Smooth muscle cell (in vitro differentiated cells): ENCODE measurements around the gene HS1BP3. TPM values are rescaled to one million over a fixed set of nuclear protein-coding genes. Genes with fewer than 3 reads are reported as not detected.

Source experiments
- DNase-seq: peaks from one replicate; lab custom pipeline; 2025; ENCODE audit not compliant: unreplicated experiment; lab: John Stamatoyannopoulos, UW
- H2AFZ ChIP-seq: fragments of 200-600 bp; sonication (generic); 2 replicates; pipeline ENCODE4 v1.6.0; 2016; ENCODE audit warnings: antibody characterized with exemption, low read depth, mild to moderate bottlenecking
- H3F3A ChIP-seq: fragments of 200-600 bp; sonication (generic); 2 replicates; pipeline ENCODE4 v1.6.0; 2017; ENCODE audit warnings: antibody characterized with exemption, low read depth
- H3K27ac ChIP-seq: fragments of 200-600 bp; sonication (generic); 2 replicates; pipeline ENCODE4 v1.5.1; 2016; ENCODE audit warnings: low read depth, mild to moderate bottlenecking
- H3K27me3 ChIP-seq: fragments of 200-600 bp; sonication (generic); 2 replicates; pipeline ENCODE4 v1.6.1; 2016; ENCODE audit warnings: low read depth, mild to moderate bottlenecking
- H3K36me3 ChIP-seq: fragments of 200-600 bp; sonication (generic); 2 replicates; pipeline ENCODE4 v1.5.1; 2016; ENCODE audit warnings: low read depth
- H3K4me1 ChIP-seq: fragments of 200-600 bp; sonication (generic); 2 replicates; pipeline ENCODE4 v1.5.1; 2016; ENCODE audit warnings: low read depth
- H3K4me2 ChIP-seq: fragments of 200-600 bp; sonication (generic); 2 replicates; pipeline ENCODE4 v1.6.0; 2016; ENCODE audit warnings: mild to moderate bottlenecking
- H3K4me3 ChIP-seq: fragments of 200-600 bp; sonication (generic); 2 replicates; pipeline ENCODE4 v1.5.1; 2016; ENCODE audit warnings: mild to moderate bottlenecking
- H3K79me2 ChIP-seq: fragments of 200-600 bp; sonication (generic); 2 replicates; pipeline ENCODE4 v1.6.0; 2016; ENCODE audit warnings: low read depth, mild to moderate bottlenecking
- H3K9ac ChIP-seq: fragments of 200-600 bp; sonication (generic); 2 replicates; pipeline ENCODE4 v1.6.0; 2016; ENCODE audit warnings: low read depth
- H3K9me3 ChIP-seq: fragments of 200-600 bp; sonication (generic); replicated peaks from 2 replicates; pipeline ENCODE4 v1.5.1; 2016; ENCODE audit warnings: low read depth
- H4K20me1 ChIP-seq: fragments of 200-600 bp; sonication (generic); 2 replicates; pipeline ENCODE4 v1.6.0; 2016; ENCODE audit warnings: low read depth
- WGBS: methylation state at CpG from one replicate; pipeline ENCODE4 v1.1.7; 2016; ENCODE audit warnings: low lambda C conversion rate; 5-methylcytosine and 5-hydroxymethylcytosine counted together
- polyA plus RNA-seq: library from polyadenylated mRNA; unstranded; fragments of >200 nt; fragmentation: Nextera tagmentation; extraction: Ambion mirVana; gene quantifications from 2 replicates; pipeline ENCODE4 v1.2.1, GENCODE V29; 2016
- total RNA-seq: library from RNA; depleted of rRNA; stranded (reverse); fragments of >200 nt; gene quantifications from 2 replicates; pipeline ENCODE4 v1.2.3, GENCODE V29; 2014
- TF ChIP-seq, protein P1 (sequence below): fragments of 200-600 bp; sonication (generic); IDR thresholded peaks from 2 replicates; pipeline ENCODE4 v1.5.1; 2017; ENCODE audit warnings: borderline replicate concordance, mild to moderate bottlenecking, antibody characterized with exemption; ENCODE audit not compliant: insufficient read depth, poor library complexity, severe bottlenecking

HS1BP3 gene
- total and polyA plus RNA-seq, 2 experiments from 2014 or later: 9.3 to 20.4 TPM

GRCh38 chr2:20626698-20627513 lies 24.0 kb downstream of the HS1BP3 start:
- TF ChIP-seq, protein P1, sequence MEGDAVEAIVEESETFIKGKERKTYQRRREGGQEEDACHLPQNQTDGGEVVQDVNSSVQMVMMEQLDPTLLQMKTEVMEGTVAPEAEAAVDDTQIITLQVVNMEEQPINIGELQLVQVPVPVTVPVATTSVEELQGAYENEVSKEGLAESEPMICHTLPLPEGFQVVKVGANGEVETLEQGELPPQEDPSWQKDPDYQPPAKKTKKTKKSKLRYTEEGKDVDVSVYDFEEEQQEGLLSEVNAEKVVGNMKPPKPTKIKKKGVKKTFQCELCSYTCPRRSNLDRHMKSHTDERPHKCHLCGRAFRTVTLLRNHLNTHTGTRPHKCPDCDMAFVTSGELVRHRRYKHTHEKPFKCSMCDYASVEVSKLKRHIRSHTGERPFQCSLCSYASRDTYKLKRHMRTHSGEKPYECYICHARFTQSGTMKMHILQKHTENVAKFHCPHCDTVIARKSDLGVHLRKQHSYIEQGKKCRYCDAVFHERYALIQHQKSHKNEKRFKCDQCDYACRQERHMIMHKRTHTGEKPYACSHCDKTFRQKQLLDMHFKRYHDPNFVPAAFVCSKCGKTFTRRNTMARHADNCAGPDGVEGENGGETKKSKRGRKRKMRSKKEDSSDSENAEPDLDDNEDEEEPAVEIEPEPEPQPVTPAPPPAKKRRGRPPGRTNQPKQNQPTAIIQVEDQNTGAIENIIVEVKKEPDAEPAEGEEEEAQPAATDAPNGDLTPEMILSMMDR: no peak
- H2AFZ ChIP-seq: no peak overlapping the region
- DNase-seq: no peak
- no peaks in the 10 kb centered on the region for H3K79me2 ChIP-seq
- peaks cover 6% of the 10 kb centered on the region for H3F3A ChIP-seq
- no peak overlapping the region for H3K9ac ChIP-seq
- no peak overlapping the region for H3K27ac ChIP-seq
- 86% methylated on average over 20 of the region's 20 CpGs for WGBS
- no peaks in the 10 kb centered on the region for H4K20me1 ChIP-seq
- no peaks in the 10 kb centered on the region for H3K27me3 ChIP-seq
- peaks cover 2% of the 10 kb centered on the region for H3K4me1 ChIP-seq
- no peaks in the 10 kb centered on the region for H3K36me3 ChIP-seq
- no peak overlapping the region for H3K4me3 ChIP-seq
- no peak overlapping the region for H3K4me2 ChIP-seq
- H3K9me3 ChIP-seq: no peaks in the 10 kb centered on the region

DNA sequence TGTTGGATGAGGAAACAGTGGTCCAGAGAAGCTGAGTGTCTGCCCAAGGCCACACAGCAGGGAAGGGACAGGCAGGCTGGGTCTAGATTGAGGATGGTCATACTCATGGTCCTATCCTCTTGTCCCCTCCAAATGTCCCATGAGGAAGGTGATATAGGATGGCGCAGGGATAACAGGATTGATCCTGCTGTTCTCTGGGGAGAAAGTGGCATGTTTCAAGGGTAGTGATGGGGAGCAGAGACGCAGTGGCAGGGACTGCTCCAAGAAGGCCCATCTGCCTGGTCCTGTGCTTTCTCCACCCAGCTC lies 24.6 kb downstream of the HS1BP3 start:
- 96% methylated on average over 2 of the region's 2 CpGs for WGBS
- TF ChIP-seq, protein P1: no peak
- H3K9ac ChIP-seq: no peak overlapping the region
- H3K36me3 ChIP-seq: no peaks in the 10 kb centered on the region
- H3K27me3 ChIP-seq: no peaks in the 10 kb centered on the region
- H2AFZ ChIP-seq: no peak overlapping the region
- DNase-seq: no peak
- H3K27ac ChIP-seq: no peak overlapping the region
- no peaks in the 10 kb centered on the region for H3K79me2 ChIP-seq
- no peak overlapping the region for H3K4me3 ChIP-seq
- H3F3A ChIP-seq: peaks cover 6% of the 10 kb centered on the region
- no peaks in the 10 kb centered on the region for H3K9me3 ChIP-seq
- no peak overlapping the region for H3K4me2 ChIP-seq
- H3K4me1 ChIP-seq: peaks cover 3% of the 10 kb centered on the region
- no peaks in the 10 kb centered on the region for H4K20me1 ChIP-seq

DNA sequence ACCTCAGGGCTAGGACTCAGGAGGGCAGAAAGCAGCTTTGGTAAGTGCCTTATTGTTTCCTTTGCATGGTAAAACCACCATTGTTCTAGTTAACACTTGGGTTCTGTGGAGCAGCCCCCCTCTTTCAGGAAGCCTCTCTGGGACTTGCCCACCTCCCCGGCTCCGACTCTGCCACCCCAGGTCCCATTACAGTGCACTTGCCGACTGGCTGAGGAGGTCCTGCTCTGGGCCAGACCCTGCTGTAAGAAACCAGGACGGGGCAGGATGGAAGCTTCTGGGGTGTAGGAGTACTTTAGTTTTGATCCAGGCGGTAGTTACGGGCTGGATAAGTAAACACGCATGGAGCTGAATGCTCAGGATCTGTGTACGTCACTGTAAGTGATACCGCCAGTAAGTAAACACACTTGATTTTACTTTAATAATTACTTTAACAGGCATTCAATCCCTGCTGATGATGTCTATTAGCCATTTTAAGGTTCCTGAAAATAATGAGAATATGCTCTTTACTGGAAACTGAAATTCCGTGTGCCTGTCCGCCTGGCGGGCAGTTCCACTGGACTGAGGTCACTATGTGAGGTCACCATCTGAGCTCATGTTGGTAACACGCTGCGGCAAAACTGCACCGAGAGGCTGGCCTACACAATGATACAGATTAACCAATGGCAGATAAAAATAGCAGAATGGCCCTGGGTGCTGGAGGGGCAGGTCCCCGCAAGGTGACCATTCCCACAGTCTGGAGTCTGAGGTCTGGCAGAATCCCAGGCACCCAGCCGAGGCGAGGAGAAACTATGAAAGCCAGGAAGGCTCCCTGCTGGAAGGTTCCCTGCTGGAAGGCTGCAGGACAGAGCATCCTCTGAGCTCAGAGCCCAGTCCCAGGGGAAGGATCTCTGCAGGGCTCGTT lies 25.2 kb downstream of the HS1BP3 start:
- Histone ChIP-seq H3K36me3 (no peaks in the 10 kb centered on the region), H2AFZ (no peak overlapping the region), H3F3A (peaks cover 6% of the 10 kb centered on the region), H4K20me1 (no peaks in the 10 kb centered on the region), H3K4me1 (peaks cover 3% of the 10 kb centered on the region), H3K4me2 (no peak overlapping the region), H3K79me2 (no peaks in the 10 kb centered on the region), H3K27ac (no peak overlapping the region), H3K27me3 (no peaks in the 10 kb centered on the region), H3K4me3 (no peak overlapping the region), H3K9ac (no peak overlapping the region), H3K9me3 (no peaks in the 10 kb centered on the region)
- DNase-seq: no peak
- 89% methylated on average over 19 of the region's 19 CpGs for WGBS
- TF ChIP-seq, protein P1: no peak
